Neural progenitor cell (in vitro differentiated cells): ENCODE measurements around the gene NFE2L1. TPM values are rescaled to one million over a fixed set of nuclear protein-coding genes. Genes with fewer than 3 reads are reported as not detected.
A peak's percentile ranks its signal among the peaks of the same experiment; 100 is the strongest.
"Not testable (repeated sequence)": the region's sequence is repeated elsewhere in the genome, so short reads cannot be mapped to it uniquely, and the experiment has no call there.

Experiments used
- DNase-seq: peaks from one replicate; pipeline ENCODE4 v3.0.0-alpha.2; 2016; ENCODE audit warnings: low spot score
- H2AFZ ChIP-seq: fragments of 200-600 bp; sonication (generic); replicated peaks from 2 replicates; pipeline ENCODE4 v1.6.1; 2016; ENCODE audit warnings: antibody characterized with exemption
- H3F3A ChIP-seq: fragments of 200-600 bp; sonication (generic); 2 replicates; pipeline ENCODE4 v1.6.1; 2016; ENCODE audit warnings: antibody characterized with exemption, low read depth
- H3K27ac ChIP-seq: fragments of 200-600 bp; sonication (generic); 2 replicates; pipeline ENCODE4 v1.5.1; 2016; ENCODE audit warnings: mild to moderate bottlenecking
- H3K27me3 ChIP-seq: fragments of 200-600 bp; sonication (generic); 2 replicates; pipeline ENCODE4 v1.6.1; 2016; ENCODE audit warnings: mild to moderate bottlenecking, moderate library complexity
- H3K36me3 ChIP-seq: fragments of 200-600 bp; sonication (generic); 2 replicates; pipeline ENCODE4 v1.5.1; 2016
- H3K4me1 ChIP-seq: fragments of 200-600 bp; sonication (generic); 2 replicates; pipeline ENCODE4 v1.6.1; 2016; ENCODE audit warnings: mixed run types
- H3K4me2 ChIP-seq: fragments of 200-600 bp; sonication (generic); 2 replicates; pipeline ENCODE4 v1.6.1; 2016
- H3K4me3 ChIP-seq: fragments of 200-600 bp; sonication (generic); 2 replicates; pipeline ENCODE4 v1.5.1; 2016
- H3K79me2 ChIP-seq: fragments of 200-600 bp; sonication (generic); 2 replicates; pipeline ENCODE4 v1.6.1; 2016; ENCODE audit warnings: low read depth
- H3K9ac ChIP-seq: fragments of 200-600 bp; sonication (generic); 2 replicates; pipeline ENCODE4 v1.6.1; 2016
- H3K9me3 ChIP-seq: fragments of 200-600 bp; sonication (generic); 2 replicates; pipeline ENCODE4 v1.5.1; 2016; ENCODE audit warnings: low read depth
- H4K20me1 ChIP-seq: fragments of 200-600 bp; sonication (generic); 2 replicates; pipeline ENCODE4 v1.6.1; 2016; ENCODE audit warnings: low read depth
- H3K27ac Mint-ChIP-seq: 3 replicates; pipeline ENCODE4 v1.8.0; 2021; ENCODE audit warnings: mixed read lengths
- H3K27me3 Mint-ChIP-seq: 2 replicates; pipeline ENCODE4 v1.8.0; 2022; ENCODE audit warnings: low read depth, mild to moderate bottlenecking, inconsistent platforms, moderate library complexity, mixed read lengths; ENCODE audit not compliant: insufficient read depth
- H3K36me3 Mint-ChIP-seq: 3 replicates; pipeline ENCODE4 v1.8.0; 2021; ENCODE audit warnings: mixed read lengths
- H3K4me1 Mint-ChIP-seq: 3 replicates; pipeline ENCODE4 v1.8.0; 2021; ENCODE audit warnings: mixed read lengths
- H3K4me3 Mint-ChIP-seq: 3 replicates; pipeline ENCODE4 v1.8.0; 2021; ENCODE audit warnings: mild to moderate bottlenecking, moderate library complexity, mixed read lengths
- H3K9me3 Mint-ChIP-seq: 3 replicates; pipeline ENCODE4 v1.8.0; 2020; ENCODE audit warnings: mixed read lengths
- CTCF ChIP-seq: fragments of 200-600 bp; sonication (generic); IDR thresholded peaks from 2 replicates; pipeline ENCODE4 v1.5.1; 2017; ENCODE audit warnings: antibody characterized with exemption, mild to moderate bottlenecking
- EZH2 ChIP-seq: fragments of 200-600 bp; sonication (generic); IDR thresholded peaks from 2 replicates; pipeline ENCODE4 v1.6.1; 2017; ENCODE audit warnings: antibody characterized with exemption, mild to moderate bottlenecking, moderate library complexity
- EZH2phosphoT487 ChIP-seq: fragments of 200-600 bp; sonication (generic); IDR thresholded peaks from 2 replicates; pipeline ENCODE4 v1.6.1; 2017; ENCODE audit warnings: antibody characterized with exemption
- total RNA-seq: library from RNA; depleted of rRNA; stranded (reverse); fragments of >200 nt; gene quantifications from 2 replicates; pipeline ENCODE4 v1.2.3, GENCODE V29; 2015; ENCODE audit warnings: low replicate concordance

Gene NFE2L1
- total RNA-seq, 1 donor from 2014 or later: 104 TPM

GRCh38 chr17:48013876-48014594 is 34.1 kb upstream of the NFE2L1 start:
- TF ChIP-seq CTCF: no peak
- no peak for TF ChIP-seq EZH2
- TF ChIP-seq EZH2phosphoT487: no peak
- peak; percentile 38 for DNase-seq
- no peaks in the 10 kb centered on the region for H3K27me3 ChIP-seq
- no peak overlapping the region for H3K9ac ChIP-seq
- H3K36me3 Mint-ChIP-seq: no peaks in the 10 kb centered on the region
- H3K4me2 ChIP-seq: peak overlapping the region; percentile 97
- H3F3A ChIP-seq: peaks cover 58% of the 10 kb centered on the region
- no peak overlapping the region for H3K4me3 ChIP-seq
- peak overlapping the region; percentile 53 for H3K4me3 Mint-ChIP-seq
- no peaks in the 10 kb centered on the region for H4K20me1 ChIP-seq
- peaks cover 80% of the 10 kb centered on the region for H3K4me1 Mint-ChIP-seq
- H3K27ac ChIP-seq: peak overlapping the region; percentile 43
- H2AFZ ChIP-seq: peak overlapping the region; percentile 74
- H3K4me1 ChIP-seq: peaks cover 65% of the 10 kb centered on the region
- H3K27me3 Mint-ChIP-seq: peaks cover 9% of the 10 kb centered on the region
- no peaks in the 10 kb centered on the region for H3K36me3 ChIP-seq
- peak overlapping the region; percentile 95 for H3K27ac Mint-ChIP-seq
- no peaks in the 10 kb centered on the region for H3K9me3 ChIP-seq
- H3K79me2 ChIP-seq: no peaks in the 10 kb centered on the region
- H3K9me3 Mint-ChIP-seq: no peaks in the 10 kb centered on the region

GRCh38 chr17:48014595-48015111 is 33.5 kb upstream of the NFE2L1 start:
- Histone ChIP-seq H3K27me3 (no peaks in the 10 kb centered on the region), H3K9ac (no peak overlapping the region), H3K36me3 (no peaks in the 10 kb centered on the region), H3K9me3 (no peaks in the 10 kb centered on the region), H2AFZ (peak overlapping the region; percentile 74), H3K4me2 (peak overlapping the region; percentile 97), H3K27ac (no peak overlapping the region), H3F3A (peaks cover 59% of the 10 kb centered on the region), H3K79me2 (no peaks in the 10 kb centered on the region), H3K4me1 (peaks cover 65% of the 10 kb centered on the region), H3K4me3 (no peak overlapping the region), H4K20me1 (no peaks in the 10 kb centered on the region)
- no peak for TF ChIP-seq EZH2
- TF ChIP-seq EZH2phosphoT487: no peak
- TF ChIP-seq CTCF: no peak
- no peak for DNase-seq
- Mint-ChIP-seq H3K27ac (peak overlapping the region; percentile 95), H3K36me3 (no peaks in the 10 kb centered on the region), H3K27me3 (peaks cover 7% of the 10 kb centered on the region), H3K9me3 (no peaks in the 10 kb centered on the region), H3K4me1 (peaks cover 78% of the 10 kb centered on the region), H3K4me3 (peak overlapping the region; percentile 53)

GRCh38 chr17:48016112-48016511 is 32.0 kb upstream of the NFE2L1 start:
- Mint-ChIP-seq H3K27me3 (peaks cover 11% of the 10 kb centered on the region), H3K4me3 (no peak overlapping the region)

GRCh38 chr17:48017817-48018158 is 30.4 kb upstream of the NFE2L1 start:
- H3K4me1 ChIP-seq: peaks cover 46% of the 10 kb centered on the region
- H3K27me3 ChIP-seq, H3K4me3 ChIP-seq, H4K20me1 ChIP-seq, DNase-seq, H3K36me3 ChIP-seq, H3K9me3 Mint-ChIP-seq, H3K27me3 Mint-ChIP-seq, H3K36me3 Mint-ChIP-seq, H3K9me3 ChIP-seq, H3K79me2 ChIP-seq, H3K9ac ChIP-seq, H3K27ac ChIP-seq, H3K4me2 ChIP-seq: not testable (repeated sequence)
- H3F3A ChIP-seq: peaks cover 40% of the 10 kb centered on the region
- H2AFZ ChIP-seq: peak overlapping the region; percentile 36
- H3K4me1 Mint-ChIP-seq: peaks cover 60% of the 10 kb centered on the region
- H3K27ac Mint-ChIP-seq: peak overlapping the region; percentile 93
- H3K4me3 Mint-ChIP-seq: peak overlapping the region; percentile 43

More at GRCh38 chr17:48016112-48016511, 32.0 kb upstream of the NFE2L1 start:
- Histone ChIP-seq H4K20me1 (no peaks in the 10 kb centered on the region), H3K9me3 (no peaks in the 10 kb centered on the region), H3F3A (peaks cover 52% of the 10 kb centered on the region), H3K9ac (no peak overlapping the region), H3K4me1 (peaks cover 60% of the 10 kb centered on the region), H3K4me3 (no peak overlapping the region), H2AFZ (no peak overlapping the region), H3K79me2 (no peaks in the 10 kb centered on the region), H3K4me2 (no peak overlapping the region), H3K27ac (no peak overlapping the region), H3K27me3 (no peaks in the 10 kb centered on the region), H3K36me3 (no peaks in the 10 kb centered on the region)
- Mint-ChIP-seq H3K27ac (peak overlapping the region; percentile 87), H3K4me1 (peaks cover 70% of the 10 kb centered on the region), H3K9me3 (no peaks in the 10 kb centered on the region), H3K36me3 (no peaks in the 10 kb centered on the region)
- DNase-seq: no peak
- TF ChIP-seq CTCF (no peak), EZH2phosphoT487 (no peak), EZH2 (no peak)
